HG03066 (cell line): ENCODE data around the gene FHL3.
"Not testable (repeated sequence)": the region's sequence is repeated elsewhere in the genome, so short reads cannot be mapped to it uniquely, and the experiment has no call there.

Experiments used
- ATAC-seq: cut with Tn5 transposase; IDR thresholded peaks from one replicate; pipeline ENCODE4 v1.9.1; 2021; ENCODE audit warnings: low read depth; ENCODE audit not compliant: unreplicated experiment

The FHL3 gene

GRCh38 chr1:37995751-37996345 lies 9.5 kb downstream of the FHL3 start:
- ATAC-seq = no peak

GRCh38 chr1:37994886-37995566 lies 10.3 kb downstream of the FHL3 start:
- ATAC-seq = no peak

- ATAC-seq = peak; percentile 21
Measured at GRCh38 chr1:37989361-37989930, 15.9 kb downstream of the FHL3 start.

- ATAC-seq = no peak
Measured at GRCh38 chr1:37987679-37988078, 17.6 kb downstream of the FHL3 start.

- ATAC-seq = no peak
Measured at GRCh38 chr1:37983546-37983945, 21.8 kb downstream of the FHL3 start.

GRCh38 chr1:37978541-37978940 lies 26.8 kb downstream of the FHL3 start:
- no peak for ATAC-seq

GRCh38 chr1:37975083-37975482 lies 30.2 kb downstream of the FHL3 start:
- not testable (repeated sequence) for ATAC-seq

GRCh38 chr1:37974567-37974966 lies 30.7 kb downstream of the FHL3 start:
- no peak for ATAC-seq

- not testable (repeated sequence) for ATAC-seq
Measured at GRCh38 chr1:37973684-37974083, 31.6 kb downstream of the FHL3 start.

- ATAC-seq = no peak
Measured at GRCh38 chr1:37965301-37965700, 40.0 kb downstream of the FHL3 start.

- not testable (repeated sequence) for ATAC-seq
Measured at GRCh38 chr1:37964106-37964505, 41.2 kb downstream of the FHL3 start.

GRCh38 chr1:37958690-37959089 lies 46.6 kb downstream of the FHL3 start:
- ATAC-seq = no peak

GRCh38 chr1:37955685-37956084 lies 49.6 kb downstream of the FHL3 start:
- no peak for ATAC-seq

GRCh38 chr1:37954316-37954971 lies 50.9 kb downstream of the FHL3 start:
- ATAC-seq = no peak

GRCh38 chr1:37952738-37953137 lies 52.6 kb downstream of the FHL3 start:
- ATAC-seq = no peak

GRCh38 chr1:37951783-37952624 lies 53.3 kb downstream of the FHL3 start:
- ATAC-seq = no peak

- ATAC-seq = no peak
Measured at GRCh38 chr1:37951041-37951782, 54.1 kb downstream of the FHL3 start.

- ATAC-seq = no peak
Measured at GRCh38 chr1:37949524-37950152, 55.7 kb downstream of the FHL3 start.

GRCh38 chr1:37948841-37949240 lies 56.5 kb downstream of the FHL3 start:
- no peak for ATAC-seq

- no peak for ATAC-seq
Measured at GRCh38 chr1:37948166-37948565, 57.1 kb downstream of the FHL3 start.
